OCI-LY1 (cell line): ENCODE results near the gene FYN.

Source experiments
- H2AFZ ChIP-seq: fragments of 200-600 bp; sonication (generic), shearing (Covaris generic); 2 replicates; pipeline ENCODE4 v1.6.0; 2014; ENCODE audit warnings: antibody characterized with exemption, mild to moderate bottlenecking, low read length
- H3F3A ChIP-seq: fragments of 200-600 bp; sonication (generic), shearing (Covaris generic); 2 replicates; pipeline ENCODE4 v1.6.0; 2014; ENCODE audit warnings: mild to moderate bottlenecking, antibody characterized with exemption, low read length, moderate library complexity; ENCODE audit not compliant: insufficient read depth
- H3K27ac ChIP-seq: fragments of 200-600 bp; sonication (generic); 2 replicates; pipeline ENCODE4 v1.5.1; 2014; ENCODE audit warnings: low read length, mixed run types, mild to moderate bottlenecking, low read depth; ENCODE audit not compliant: poor library complexity, severe bottlenecking
- H3K27me3 ChIP-seq: fragments of 200-600 bp; sonication (generic); 2 replicates; pipeline ENCODE4 v1.6.0; 2014; ENCODE audit warnings: antibody characterized with exemption, mild to moderate bottlenecking, low read length, moderate library complexity; ENCODE audit not compliant: insufficient read depth
- H3K36me3 ChIP-seq: fragments of 200-600 bp; sonication (generic); 2 replicates; pipeline ENCODE4 v1.6.1; 2014; ENCODE audit warnings: mild to moderate bottlenecking, antibody characterized with exemption, low read length, moderate library complexity, mixed read lengths; ENCODE audit not compliant: insufficient read depth
- H3K4me1 ChIP-seq: fragments of 200-600 bp; sonication (generic); 2 replicates; pipeline ENCODE4 v1.5.1; 2014; ENCODE audit warnings: mild to moderate bottlenecking, low read length, moderate library complexity; ENCODE audit not compliant: insufficient read depth, severe bottlenecking
- H3K4me2 ChIP-seq: fragments of 200-600 bp; sonication (generic), shearing (Covaris generic); 2 replicates; pipeline ENCODE4 v1.6.1; 2014; ENCODE audit warnings: low read length
- H3K4me3 ChIP-seq: fragments of 200-600 bp; sonication (generic); 2 replicates; pipeline ENCODE4 v1.5.1; 2014; ENCODE audit warnings: low read length, low read depth, mild to moderate bottlenecking, mixed read lengths; ENCODE audit not compliant: poor library complexity, severe bottlenecking
- H3K79me2 ChIP-seq: fragments of 200-600 bp; shearing (Covaris generic); 2 replicates; pipeline ENCODE4 v1.6.1; 2016; ENCODE audit warnings: mixed run types, low read length, mixed read lengths; ENCODE audit not compliant: insufficient read depth
- H3K9ac ChIP-seq: fragments of 200-600 bp; sonication (generic), shearing (Covaris generic); 2 replicates; pipeline ENCODE4 v1.6.1; 2014; ENCODE audit warnings: mild to moderate bottlenecking, low read length, mixed read lengths
- H3K9me2 ChIP-seq: fragments of 200-600 bp; sonication (generic), shearing (Covaris generic); 2 replicates; pipeline ENCODE4 v1.6.1; 2014; ENCODE audit warnings: low read depth, mild to moderate bottlenecking, low read length, mixed read lengths
- H3K9me3 ChIP-seq: fragments of 200-600 bp; shearing (Covaris generic); 2 replicates; pipeline ENCODE4 v1.6.1; 2014; ENCODE audit warnings: low read length, mixed read lengths
- H4K20me1 ChIP-seq: fragments of 200-600 bp; sonication (generic), shearing (Covaris generic); 2 replicates; pipeline ENCODE4 v1.6.0; 2016; ENCODE audit warnings: mild to moderate bottlenecking, low read length; ENCODE audit not compliant: insufficient read depth
- EZH2 ChIP-seq: fragments of 200-600 bp; sonication (generic), shearing (Covaris generic); IDR thresholded peaks from 2 replicates; pipeline ENCODE4 v1.8.0; 2017; ENCODE audit warnings: borderline replicate concordance, mixed run types, mild to moderate bottlenecking, antibody characterized with exemption, low read length, moderate library complexity, mixed read lengths
- TF ChIP-seq, protein P1 (sequence below): fragments of 200-600 bp; sonication (generic), shearing (Covaris generic); IDR thresholded peaks from 2 replicates; pipeline ENCODE4 v1.5.1; 2017; ENCODE audit warnings: mild to moderate bottlenecking, antibody characterized with exemption, low read length, moderate library complexity, mixed read lengths

The FYN gene

DNA sequence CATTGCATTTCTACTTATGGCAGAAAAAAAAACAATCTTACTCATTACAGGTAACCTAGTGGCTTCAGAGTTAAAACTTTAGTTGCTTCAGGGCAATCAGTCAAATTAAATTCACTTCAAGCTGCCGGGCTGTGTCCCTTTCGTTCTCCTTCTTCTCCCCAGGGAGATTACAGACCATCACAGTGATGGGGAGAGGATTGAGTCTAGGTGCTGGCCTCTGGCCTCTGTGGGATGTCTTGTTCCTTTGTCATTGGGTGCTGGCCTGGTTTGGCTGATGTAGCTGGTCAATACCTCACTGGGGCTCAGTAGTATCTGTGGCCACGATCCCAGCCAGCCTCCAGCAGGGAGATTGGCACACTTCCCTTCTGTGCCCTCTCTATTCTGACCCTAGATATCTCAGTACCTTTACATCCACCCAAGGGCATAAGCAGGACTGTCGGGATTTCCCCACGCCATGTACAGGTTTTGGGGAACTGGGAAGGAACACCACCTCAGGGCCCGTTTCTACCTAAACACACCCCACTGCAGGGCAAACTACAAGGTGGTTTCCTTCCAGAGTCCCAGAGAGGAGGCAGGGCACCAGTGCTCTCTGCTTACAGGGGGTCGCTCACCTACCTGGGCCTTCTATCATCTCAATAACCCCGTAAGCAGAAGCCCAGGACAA, 15.4 kb downstream of the FYN start:
- TF ChIP-seq, protein P1, sequence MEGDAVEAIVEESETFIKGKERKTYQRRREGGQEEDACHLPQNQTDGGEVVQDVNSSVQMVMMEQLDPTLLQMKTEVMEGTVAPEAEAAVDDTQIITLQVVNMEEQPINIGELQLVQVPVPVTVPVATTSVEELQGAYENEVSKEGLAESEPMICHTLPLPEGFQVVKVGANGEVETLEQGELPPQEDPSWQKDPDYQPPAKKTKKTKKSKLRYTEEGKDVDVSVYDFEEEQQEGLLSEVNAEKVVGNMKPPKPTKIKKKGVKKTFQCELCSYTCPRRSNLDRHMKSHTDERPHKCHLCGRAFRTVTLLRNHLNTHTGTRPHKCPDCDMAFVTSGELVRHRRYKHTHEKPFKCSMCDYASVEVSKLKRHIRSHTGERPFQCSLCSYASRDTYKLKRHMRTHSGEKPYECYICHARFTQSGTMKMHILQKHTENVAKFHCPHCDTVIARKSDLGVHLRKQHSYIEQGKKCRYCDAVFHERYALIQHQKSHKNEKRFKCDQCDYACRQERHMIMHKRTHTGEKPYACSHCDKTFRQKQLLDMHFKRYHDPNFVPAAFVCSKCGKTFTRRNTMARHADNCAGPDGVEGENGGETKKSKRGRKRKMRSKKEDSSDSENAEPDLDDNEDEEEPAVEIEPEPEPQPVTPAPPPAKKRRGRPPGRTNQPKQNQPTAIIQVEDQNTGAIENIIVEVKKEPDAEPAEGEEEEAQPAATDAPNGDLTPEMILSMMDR = no peak
- TF ChIP-seq EZH2 = no peak
- Histone ChIP-seq H3F3A (no peaks in the 10 kb centered on the region), H3K9me2 (no peaks in the 10 kb centered on the region), H3K9me3 (no peaks in the 10 kb centered on the region), H3K4me1 (no peaks in the 10 kb centered on the region), H3K79me2 (no peaks in the 10 kb centered on the region), H3K9ac (no peak overlapping the region), H3K36me3 (no peaks in the 10 kb centered on the region), H3K4me2 (no peak overlapping the region), H3K27me3 (no peaks in the 10 kb centered on the region), H4K20me1 (no peaks in the 10 kb centered on the region), H3K27ac (no peak overlapping the region), H2AFZ (no peak overlapping the region), H3K4me3 (no peak overlapping the region)

DNA sequence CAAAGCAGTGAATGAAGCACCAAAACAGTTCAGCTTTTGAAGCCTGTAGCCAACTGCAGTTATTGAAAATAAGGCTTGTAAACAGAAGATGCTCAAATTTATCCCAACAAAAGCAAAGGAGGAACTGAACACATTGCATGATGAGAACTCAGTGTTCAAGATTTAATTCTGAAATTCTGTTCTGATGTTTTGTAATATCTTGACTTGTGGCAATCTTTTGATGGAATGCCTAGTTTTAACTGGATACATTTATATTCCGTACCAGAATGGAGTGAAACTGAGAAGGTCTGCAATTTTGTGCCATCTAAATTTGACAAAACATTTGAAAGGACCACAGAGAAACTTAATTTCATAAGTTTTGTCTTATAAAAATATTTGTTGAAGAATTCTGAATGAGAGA, 17.5 kb downstream of the FYN start:
- Histone ChIP-seq H3K9me3 (no peaks in the 10 kb centered on the region), H3K27me3 (no peaks in the 10 kb centered on the region), H3K4me1 (no peaks in the 10 kb centered on the region), H3K27ac (no peak overlapping the region), H2AFZ (no peak overlapping the region), H3K4me3 (no peak overlapping the region), H3K9ac (no peak overlapping the region), H3K4me2 (no peak overlapping the region), H3K79me2 (no peaks in the 10 kb centered on the region), H3K36me3 (no peaks in the 10 kb centered on the region), H3F3A (no peaks in the 10 kb centered on the region), H4K20me1 (no peaks in the 10 kb centered on the region), H3K9me2 (no peaks in the 10 kb centered on the region)
- TF ChIP-seq, protein P1 = no peak
- TF ChIP-seq EZH2 = no peak

DNA sequence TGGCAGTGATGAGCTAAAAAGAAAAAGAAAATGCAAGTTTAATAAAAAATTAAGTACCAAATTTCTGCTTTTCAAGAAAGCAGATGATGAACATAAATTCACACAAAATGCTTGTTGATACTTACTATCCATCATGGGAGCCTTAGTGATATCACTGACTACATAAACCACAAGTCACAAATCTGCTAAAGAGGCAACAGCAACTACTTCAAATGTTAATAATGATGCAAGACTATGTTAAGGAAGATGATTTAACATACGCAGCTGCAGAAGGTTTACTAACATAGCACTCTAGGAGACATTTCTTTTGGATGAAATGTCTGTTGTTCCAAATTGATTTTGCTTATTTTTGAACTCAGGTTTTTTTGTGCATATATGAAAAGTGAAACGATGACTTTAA, 18.6 kb downstream of the FYN start:
- Histone ChIP-seq H3K4me2 (no peak overlapping the region), H3F3A (no peaks in the 10 kb centered on the region), H4K20me1 (no peaks in the 10 kb centered on the region), H3K79me2 (no peaks in the 10 kb centered on the region), H3K9ac (no peak overlapping the region), H3K4me3 (no peak overlapping the region), H3K4me1 (no peaks in the 10 kb centered on the region), H3K9me2 (no peaks in the 10 kb centered on the region), H2AFZ (no peak overlapping the region), H3K27me3 (no peaks in the 10 kb centered on the region), H3K27ac (no peak overlapping the region), H3K9me3 (no peaks in the 10 kb centered on the region), H3K36me3 (no peaks in the 10 kb centered on the region)
- no peak for TF ChIP-seq EZH2
- TF ChIP-seq, protein P1 = no peak
